Activated CD8-positive, alpha-beta memory T cell treated with anti-CD3 and anti-CD28 coated beads, Interleukin-2, amount 50 U/mL, for 48 hours (primary cell): ENCODE measurements around the gene MAG.
"Not testable (repeated sequence)": the region's sequence is repeated elsewhere in the genome, so short reads cannot be mapped to it uniquely, and the experiment has no call there.

Experiments used
- DNase-seq: peaks from one replicate; pipeline ENCODE4 v3.0.0-alpha.2; 2020

The MAG gene

DNA sequence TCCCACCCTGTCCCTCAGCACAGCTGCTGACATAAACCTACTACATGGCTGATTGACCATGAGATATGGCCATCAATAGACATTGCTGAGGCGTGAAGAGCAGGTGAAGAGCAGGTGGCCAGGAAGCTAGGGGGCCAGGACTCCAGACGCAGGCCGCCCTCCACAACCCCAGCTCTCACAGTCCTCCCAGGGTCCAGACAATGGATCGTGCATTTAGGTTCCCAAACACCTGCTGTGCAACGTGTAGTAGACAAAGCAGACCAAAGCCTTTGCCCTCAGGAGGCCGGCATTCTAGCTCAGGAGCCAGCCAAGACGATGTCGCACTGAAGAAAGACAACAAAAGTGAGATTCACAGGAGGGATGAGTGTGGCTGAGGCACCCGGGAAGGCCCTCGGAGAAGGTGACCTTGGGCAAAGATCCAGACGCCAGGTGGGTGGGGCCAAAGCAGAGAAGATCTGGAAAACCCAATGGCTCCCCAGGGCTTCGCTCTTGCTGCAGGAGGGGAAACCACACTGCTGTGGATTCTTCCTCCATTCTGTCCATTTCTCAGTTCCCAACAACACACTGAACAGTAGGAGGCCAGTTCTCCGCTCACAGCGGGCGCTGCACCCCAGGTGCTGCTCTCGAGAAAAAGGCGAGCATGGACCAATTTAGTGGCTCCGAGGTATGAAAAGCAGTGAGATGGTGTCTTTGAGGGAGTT lies 57.1 kb downstream of the MAG start:
- DNase-seq = peak; percentile 53

DNA sequence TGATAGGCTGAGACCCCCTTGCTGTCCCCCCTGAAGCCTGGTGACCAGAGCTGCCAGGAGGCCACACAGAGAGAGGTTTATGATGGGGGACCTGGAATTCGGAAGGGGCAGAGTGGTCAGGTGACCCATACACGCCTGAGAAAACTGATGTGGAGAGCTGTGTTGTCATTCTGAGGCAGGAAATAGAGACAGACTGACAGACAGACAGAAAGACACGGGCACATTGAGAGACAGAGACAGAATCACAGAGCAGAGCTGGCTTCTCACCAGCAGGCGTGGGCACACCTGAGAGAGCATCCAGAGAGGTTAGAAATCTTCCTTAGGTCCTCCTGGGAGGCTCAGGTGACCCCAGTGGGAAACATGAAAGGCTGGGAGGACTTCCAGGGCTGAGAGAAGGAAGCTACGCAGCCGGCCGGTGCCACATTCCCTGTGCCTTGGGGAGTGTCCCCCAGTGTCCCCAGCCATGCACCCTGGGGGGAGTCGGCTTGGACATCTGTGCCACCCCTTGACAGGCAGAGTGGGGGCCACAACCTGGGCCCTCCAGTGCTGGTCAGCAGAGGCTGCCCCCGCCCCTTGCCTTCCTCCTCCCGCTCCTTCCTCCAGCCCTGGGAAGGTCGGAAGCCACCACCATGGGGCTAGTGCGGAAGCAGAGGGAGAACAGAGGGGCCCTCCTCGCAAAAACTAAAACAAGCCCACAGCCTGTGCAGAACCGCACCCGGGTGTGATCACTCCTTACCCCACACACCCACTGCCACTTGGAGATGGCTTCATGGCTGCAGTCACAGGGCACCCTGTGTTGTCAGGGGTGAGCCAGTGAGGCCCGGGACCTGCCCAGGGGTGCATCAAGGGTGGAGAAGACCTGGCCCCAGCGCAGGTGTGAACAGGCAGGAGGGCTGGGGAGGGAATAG lies 57.9 kb downstream of the MAG start:
- peak; percentile 55 for DNase-seq

DNA sequence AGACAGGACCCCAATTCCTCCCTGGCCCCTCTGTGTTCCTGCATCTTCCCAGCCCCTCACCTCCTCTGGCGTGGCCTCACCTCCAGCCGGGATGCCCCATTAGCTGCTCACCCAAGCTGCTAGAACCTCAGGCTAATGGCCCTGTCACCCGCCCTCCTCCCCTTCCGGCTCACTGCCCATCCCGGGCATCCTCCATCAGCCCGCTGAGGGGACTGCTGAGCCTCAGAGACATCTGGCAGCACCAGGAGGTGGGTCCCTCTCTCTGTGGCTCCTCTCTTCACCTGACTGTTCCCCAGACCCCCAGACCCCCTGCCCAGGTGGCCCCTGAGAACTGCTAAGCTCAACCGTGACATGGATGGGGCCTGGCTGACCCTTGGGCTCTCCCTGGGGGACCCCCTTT lies 58.6 kb downstream of the MAG start:
- peak; percentile 52 for DNase-seq

DNA sequence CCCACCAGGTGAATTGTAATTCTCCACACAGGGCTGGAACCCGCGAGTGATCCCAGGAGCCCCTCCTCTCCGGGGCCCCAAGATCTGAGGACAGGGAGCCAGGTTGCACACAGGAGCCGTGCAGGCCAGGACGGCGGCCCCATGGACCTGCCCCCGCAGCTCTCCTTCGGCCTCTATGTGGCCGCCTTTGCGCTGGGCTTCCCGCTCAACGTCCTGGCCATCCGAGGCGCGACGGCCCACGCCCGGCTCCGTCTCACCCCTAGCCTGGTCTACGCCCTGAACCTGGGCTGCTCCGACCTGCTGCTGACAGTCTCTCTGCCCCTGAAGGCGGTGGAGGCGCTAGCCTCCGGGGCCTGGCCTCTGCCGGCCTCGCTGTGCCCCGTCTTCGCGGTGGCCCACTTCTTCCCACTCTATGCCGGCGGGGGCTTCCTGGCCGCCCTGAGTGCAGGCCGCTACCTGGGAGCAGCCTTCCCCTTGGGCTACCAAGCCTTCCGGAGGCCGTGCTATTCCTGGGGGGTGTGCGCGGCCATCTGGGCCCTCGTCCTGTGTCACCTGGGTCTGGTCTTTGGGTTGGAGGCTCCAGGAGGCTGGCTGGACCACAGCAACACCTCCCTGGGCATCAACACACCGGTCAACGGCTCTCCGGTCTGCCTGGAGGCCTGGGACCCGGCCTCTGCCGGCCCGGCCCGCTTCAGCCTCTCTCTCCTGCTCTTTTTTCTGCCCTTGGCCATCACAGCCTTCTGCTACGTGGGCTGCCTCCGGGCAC lies 59.6 kb downstream of the MAG start:
- DNase-seq = no peak

DNA sequence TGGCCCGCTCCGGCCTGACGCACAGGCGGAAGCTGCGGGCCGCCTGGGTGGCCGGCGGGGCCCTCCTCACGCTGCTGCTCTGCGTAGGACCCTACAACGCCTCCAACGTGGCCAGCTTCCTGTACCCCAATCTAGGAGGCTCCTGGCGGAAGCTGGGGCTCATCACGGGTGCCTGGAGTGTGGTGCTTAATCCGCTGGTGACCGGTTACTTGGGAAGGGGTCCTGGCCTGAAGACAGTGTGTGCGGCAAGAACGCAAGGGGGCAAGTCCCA lies 60.2 kb downstream of the MAG start:
- no peak for DNase-seq

DNA sequence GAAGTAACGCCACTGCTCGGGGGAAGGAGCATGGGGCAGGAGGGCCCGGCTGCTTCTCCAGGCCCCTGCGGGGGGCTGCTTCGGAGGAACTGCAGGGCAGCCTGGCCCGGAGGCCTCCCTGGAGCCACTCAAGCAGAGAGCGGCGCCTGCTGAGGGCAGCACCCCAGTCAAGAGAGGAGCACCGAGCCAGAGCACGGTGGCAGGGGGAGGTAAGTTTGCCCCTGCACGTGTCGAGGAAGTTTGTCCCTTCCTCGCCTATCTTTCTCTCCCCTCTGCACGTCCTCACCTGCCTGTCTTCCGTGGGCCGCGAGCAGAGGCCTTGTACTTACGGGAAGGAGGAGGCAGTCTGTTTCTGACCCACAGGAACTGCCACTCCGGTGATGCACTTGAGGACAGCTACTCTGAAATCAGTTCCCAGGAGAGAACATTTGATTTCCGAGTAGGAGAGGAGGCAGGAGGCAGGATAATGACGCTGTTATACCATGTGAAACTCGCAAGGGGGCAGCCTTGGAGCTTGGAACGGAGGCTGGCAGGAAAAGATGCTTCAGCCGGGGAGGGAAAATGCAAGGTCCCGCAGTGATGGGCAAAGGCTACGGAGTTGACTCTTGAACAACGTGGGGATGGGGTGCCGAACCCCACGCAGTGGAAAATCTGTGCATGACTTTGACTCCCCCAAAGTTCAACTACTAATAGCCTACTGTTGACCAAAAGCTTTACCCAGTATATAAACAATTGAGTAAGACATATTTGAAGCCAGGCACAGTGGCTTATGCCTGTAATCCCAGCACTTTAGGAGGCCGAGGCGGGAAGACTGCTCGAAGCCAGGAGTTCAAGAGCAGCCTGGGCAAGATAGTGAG lies 60.7 kb downstream of the MAG start:
- DNase-seq = peak; percentile 86

DNA sequence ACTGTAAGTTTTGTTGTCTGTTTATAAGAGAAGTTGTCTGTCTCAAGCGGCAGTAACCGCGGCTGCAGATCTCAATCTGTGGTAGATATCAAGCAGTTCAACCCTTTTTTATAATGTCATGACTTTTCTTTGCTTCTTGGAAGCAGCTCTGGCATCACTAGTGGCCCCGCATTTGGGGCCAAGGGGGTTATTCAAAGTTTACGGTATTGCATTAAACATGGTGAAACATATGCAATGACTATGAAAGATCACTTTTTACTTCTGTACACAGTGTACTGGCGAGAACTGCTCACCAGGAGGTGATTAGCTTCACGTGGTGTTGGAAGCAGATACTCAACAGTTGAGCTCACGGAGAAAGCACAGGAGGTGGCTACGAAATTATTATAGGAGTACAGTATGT lies 61.7 kb downstream of the MAG start:
- DNase-seq = peak; percentile 48

DNA sequence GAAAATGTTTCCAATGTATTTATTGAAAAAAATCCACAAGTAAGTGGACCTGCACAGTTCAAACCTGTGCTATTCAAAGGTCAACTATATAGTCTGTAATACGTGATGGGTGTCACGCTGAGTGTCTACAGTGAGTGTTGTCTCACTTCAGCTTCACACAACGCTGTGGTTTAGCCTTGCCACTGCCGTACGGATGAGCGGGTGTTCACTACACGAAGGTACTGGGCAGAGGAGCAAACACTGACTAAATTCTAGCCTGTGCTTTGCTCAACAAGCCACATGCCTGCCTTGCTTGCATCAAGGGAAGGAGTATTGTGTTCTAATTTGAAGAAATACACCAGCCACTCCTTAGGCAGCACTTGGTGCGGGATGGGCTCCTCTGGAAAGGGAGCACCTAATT lies 62.9 kb downstream of the MAG start:
- peak; percentile 54 for DNase-seq

DNA sequence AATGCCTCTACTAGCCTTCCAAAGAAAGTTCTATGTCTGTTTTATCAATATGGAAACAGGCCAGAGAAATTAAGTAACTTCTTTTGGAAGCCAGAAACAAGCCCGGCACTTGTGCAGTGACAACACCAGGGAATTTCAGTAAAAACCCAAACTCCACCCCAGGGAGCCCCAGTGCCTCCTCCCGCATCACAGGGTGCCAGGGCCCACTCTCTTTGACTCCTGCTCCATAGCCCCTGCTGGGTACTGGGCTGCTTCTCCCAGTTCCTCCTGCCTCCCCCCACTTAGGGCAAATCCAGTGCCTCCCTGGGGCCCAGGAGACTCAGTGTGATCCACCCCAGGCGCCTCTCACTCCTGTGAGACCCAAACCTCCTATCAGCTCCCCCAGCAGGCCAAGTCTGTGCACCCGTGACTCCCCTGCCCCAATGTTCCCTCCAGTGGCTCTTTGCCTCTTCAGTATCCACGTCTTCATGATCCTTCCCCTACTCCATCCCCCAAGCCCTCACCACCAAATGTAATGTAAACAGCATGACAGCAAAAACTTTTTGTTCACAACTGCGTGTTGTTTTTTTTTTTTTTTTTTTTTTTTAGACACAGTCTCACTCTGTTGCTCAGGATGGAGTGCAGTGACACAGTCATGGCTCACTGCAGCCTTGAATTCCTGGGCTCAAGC lies 64.0 kb downstream of the MAG start:
- DNase-seq = peak; percentile 13

DNA sequence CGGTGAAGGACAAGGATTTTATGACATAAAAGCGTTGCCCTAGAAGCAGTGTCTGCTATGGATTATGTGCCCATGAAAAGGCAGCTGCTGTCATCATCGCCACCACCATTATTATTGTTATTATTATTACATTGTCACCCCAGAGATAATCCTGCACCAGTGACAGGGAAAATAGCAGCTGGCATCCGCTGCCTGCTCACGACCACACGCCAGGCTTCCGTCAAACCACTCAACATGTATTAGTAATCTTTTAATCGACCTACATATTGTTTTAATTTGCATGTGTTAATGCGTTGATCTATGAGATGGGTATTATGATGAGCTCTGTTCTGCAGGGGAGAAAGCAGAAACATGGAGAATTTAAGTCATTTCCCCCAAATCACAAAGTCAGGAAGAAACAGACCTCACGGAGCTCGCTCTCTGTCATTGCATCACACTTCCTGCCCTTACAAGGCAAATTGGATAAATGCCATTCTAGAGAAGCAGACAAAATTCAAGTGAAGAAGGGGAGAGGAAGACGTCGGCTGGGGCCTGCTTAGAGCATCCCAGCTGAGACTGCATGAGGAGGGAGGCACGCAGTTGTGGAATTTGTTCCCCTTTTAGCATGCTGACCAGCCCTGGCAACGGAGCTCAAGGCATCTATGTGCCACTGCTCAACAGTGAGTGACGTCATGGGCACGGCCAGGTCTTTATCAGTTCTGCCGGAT lies 66.1 kb downstream of the MAG start, which contains the start of gene FFAR3:
FFAR3 (plus strand) TSS at position 594 of the 707 bp plus-strand sequence. CDS start 431 bp downstream, outside the sequence.
- no peak for DNase-seq

DNA sequence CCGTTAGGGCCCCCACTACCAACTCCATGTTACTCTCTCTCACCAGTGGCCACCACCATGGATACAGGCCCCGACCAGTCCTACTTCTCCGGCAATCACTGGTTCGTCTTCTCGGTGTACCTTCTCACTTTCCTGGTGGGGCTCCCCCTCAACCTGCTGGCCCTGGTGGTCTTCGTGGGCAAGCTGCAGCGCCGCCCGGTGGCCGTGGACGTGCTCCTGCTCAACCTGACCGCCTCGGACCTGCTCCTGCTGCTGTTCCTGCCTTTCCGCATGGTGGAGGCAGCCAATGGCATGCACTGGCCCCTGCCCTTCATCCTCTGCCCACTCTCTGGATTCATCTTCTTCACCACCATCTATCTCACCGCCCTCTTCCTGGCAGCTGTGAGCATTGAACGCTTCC lies 66.9 kb downstream of the MAG start:
- DNase-seq = not testable (repeated sequence)

DNA sequence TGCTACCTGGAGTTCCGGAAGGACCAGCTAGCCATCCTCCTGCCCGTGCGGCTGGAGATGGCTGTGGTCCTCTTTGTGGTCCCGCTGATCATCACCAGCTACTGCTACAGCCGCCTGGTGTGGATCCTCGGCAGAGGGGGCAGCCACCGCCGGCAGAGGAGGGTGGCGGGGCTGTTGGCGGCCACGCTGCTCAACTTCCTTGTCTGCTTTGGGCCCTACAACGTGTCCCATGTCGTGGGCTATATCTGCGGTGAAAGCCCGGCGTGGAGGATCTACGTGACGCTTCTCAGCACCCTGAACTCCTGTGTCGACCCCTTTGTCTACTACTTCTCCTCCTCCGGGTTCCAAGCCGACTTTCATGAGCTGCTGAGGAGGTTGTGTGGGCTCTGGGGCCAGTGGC lies 67.4 kb downstream of the MAG start:
- DNase-seq = peak; percentile 52

DNA sequence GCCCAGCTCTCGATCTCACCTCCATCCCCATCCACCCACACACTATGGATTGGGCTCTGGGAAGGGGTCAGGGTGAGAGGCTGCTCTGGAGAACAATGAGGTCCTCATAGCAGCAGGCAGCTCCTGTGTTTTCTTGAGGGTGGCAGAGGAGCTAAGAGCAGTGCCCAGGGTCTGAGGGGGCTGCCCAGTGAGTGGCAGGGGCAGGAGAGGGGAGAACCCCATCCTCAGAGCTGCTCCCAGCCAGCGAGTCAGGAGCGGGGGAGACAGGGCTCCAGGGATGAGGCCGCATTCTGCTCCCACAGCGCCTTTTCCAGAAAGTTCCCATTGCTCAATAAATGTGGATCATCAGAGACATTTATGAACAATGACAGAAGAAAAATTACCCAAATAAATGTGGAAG lies 68.1 kb downstream of the MAG start:
- peak; percentile 22 for DNase-seq

DNA sequence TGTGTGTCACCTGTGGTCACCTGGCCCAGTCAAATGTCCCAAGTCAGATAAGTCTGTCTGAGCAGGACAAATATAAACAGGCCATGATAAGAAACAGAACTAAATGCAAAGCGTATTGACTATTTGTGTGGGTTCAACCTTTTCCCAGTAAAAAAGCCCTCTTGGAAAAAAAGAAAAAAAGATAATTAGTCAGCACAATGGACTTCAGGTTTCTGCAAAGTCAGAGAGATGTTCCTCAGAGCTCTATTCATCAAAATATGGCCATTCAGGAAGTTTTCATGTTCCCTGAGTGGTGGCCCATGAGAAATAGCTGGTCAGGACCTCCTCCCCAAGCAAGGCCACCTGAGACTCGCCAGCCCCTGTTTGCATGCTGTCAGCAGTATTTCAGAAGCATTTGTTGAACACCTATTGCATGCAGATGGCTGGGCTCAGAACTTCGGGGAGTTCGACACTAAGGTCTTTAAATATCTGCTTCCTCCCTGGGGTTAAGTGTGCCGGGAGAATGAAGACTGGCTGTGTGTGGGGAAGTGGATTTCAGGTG lies 69.0 kb downstream of the MAG start:
- DNase-seq = no peak

DNA sequence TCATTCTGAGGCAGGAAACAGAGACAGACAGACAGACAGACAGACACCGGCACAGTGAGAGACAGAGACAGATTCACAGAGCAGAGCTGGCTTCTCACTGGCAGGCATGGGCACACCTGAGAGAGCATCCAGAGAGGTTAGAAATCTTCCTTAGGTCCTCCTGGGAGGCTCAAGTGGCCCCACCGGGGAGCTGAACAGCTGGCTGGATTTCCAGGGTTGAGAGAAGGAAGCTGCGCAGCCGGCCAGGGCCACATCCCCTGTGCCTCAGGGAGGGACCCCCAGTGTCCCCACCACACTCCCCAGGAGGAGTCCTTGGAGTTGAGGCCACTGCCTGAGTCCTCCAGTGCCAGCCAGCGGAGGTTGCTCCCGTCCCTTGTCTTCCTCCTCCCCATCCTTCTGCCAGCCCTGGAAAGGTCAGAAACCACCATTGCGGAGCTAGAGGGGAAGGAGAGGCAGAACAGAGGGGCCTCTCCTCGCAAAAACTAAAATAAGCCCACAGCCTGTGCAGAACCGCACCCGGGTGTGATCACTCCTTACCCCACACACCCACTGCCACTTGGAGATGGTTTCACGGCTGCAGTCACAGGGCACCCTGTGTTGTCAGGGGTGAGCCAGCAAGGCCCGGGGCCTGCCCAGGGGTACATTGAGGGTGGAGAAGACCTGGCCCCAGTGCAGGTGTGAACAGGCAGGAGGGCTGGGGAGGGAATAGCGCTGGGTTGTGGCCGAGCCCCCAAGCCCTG lies 70.5 kb downstream of the MAG start:
- DNase-seq = peak; percentile 47

DNA sequence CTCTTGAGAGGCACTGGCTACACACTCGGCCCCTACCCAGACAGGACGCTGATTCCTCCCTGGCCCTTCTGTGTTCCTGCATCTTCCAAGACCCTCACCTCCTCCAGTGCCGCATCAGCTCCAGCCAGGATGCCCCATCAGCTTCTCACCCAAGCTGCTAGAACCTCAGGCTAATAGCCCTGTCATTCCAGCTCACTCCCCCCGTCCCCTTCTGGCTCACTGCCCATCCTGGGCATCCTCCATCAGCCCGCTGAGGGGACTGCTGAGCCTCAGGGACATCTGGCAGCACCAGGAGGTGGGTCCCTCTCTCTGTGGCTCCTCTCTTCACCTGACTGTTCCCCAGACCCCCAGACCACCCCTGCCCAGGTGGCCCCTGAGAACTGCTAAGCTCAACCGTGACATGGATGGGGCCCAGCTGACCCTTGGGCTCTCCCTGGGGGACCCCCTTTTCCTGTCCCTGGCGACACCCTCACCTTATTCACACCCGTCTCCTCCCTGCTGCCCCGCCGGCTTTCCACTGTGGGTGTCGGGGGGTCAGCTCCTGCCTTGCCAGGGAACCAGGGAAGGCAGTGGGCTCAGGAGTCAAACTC lies 71.1 kb downstream of the MAG start:
- peak; percentile 48 for DNase-seq
